Prostate gland (tissue), 2 donors: ENCODE measurements around the gene PARP9.

Source experiments
- POLR2A ChIP-seq: fragments of 450-650 bp; IDR thresholded peaks from one replicate; pipeline ENCODE4 v1.6.1; 2016; ENCODE audit warnings: antibody characterized with exemption, mild to moderate bottlenecking
- TF ChIP-seq, protein P1 (sequence below), 4 experiments: fragments of 200-600 bp in 2 of 4; fragments of 450-650 bp in 2 of 4; sonication (generic) in 2 of 4; IDR thresholded peaks; 1 replicate in 3 of 4; 2 replicates in 1 of 4; pipeline ENCODE4 v1.5.1; 2016 to 2019; ENCODE audit warnings: antibody characterized with exemption in 4 of 4, mild to moderate bottlenecking in 2 of 4, moderate library complexity in 2 of 4

DNA sequence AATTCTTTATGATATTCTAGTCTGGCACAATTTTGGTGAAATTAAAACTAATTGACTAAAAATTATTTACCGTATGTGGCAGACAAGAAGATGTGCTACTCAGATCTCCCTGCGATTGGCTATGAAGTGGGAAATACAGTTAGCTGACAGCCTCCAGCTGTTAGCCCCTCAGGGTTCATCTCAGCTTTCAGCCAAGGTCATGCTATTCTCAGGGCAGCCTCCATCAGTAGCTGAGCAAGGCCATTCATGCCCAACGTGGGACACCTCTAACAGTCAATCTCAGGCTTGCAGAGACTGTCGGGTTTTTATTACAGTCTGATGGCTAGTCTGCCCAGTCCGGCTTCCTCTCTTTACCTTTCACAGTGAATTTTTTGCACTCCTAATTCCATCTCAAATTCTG, 6.7 kb downstream of the PARP9 start:
- no peak for TF ChIP-seq POLR2A
- TF ChIP-seq, protein P1, sequence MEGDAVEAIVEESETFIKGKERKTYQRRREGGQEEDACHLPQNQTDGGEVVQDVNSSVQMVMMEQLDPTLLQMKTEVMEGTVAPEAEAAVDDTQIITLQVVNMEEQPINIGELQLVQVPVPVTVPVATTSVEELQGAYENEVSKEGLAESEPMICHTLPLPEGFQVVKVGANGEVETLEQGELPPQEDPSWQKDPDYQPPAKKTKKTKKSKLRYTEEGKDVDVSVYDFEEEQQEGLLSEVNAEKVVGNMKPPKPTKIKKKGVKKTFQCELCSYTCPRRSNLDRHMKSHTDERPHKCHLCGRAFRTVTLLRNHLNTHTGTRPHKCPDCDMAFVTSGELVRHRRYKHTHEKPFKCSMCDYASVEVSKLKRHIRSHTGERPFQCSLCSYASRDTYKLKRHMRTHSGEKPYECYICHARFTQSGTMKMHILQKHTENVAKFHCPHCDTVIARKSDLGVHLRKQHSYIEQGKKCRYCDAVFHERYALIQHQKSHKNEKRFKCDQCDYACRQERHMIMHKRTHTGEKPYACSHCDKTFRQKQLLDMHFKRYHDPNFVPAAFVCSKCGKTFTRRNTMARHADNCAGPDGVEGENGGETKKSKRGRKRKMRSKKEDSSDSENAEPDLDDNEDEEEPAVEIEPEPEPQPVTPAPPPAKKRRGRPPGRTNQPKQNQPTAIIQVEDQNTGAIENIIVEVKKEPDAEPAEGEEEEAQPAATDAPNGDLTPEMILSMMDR (IDR thresholded peaks at IDR 0.05) = no peak
